ENCODE data around the gene DRAM2.

GRCh38 chr1:111174070-111174469, 34.2 kb upstream of the DRAM2 start:
- no peak for TF ChIP-seq CTCF (IDR thresholded peaks at IDR 0.05 in 2 of 3, conservative IDR thresholded peaks at IDR 0.05 in 1 of 3; ENCODE audit: borderline replicate concordance in 1 of 3, insufficient read depth in 1 of 3, low read depth in 2 of 3, low read length in 2 of 3)
- TF ChIP-seq POLR2A (IDR thresholded peaks at IDR 0.05; ENCODE audit: borderline replicate concordance, extremely low read depth, insufficient read depth, insufficient read length) = no peak
- no peak for TF ChIP-seq EGR1 (IDR thresholded peaks at IDR 0.05; ENCODE audit: low read depth)
- no peak for TF ChIP-seq RAD21 (IDR thresholded peaks at IDR 0.05; ENCODE audit: low read depth)
- no peak for TF ChIP-seq JUND (IDR thresholded peaks at IDR 0.05)
- no peak for TF ChIP-seq EZH2phosphoT487 (IDR thresholded peaks at IDR 0.05; ENCODE audit: borderline replicate concordance)
- TF ChIP-seq EZH2 (IDR thresholded peaks at IDR 0.05) = no peak
